A673 (cell line): Measurements from ENCODE around the gene MAGI1. TPM values are rescaled to one million over a fixed set of nuclear protein-coding genes. Genes with fewer than 3 reads are reported as not detected.
A peak's percentile ranks its signal among the peaks of the same experiment; 100 is the strongest.

Source experiments
- BruUV-seq: library from RNA; stranded (reverse); fragments of 400-500 nt; replicated peaks from 2 replicates; lab custom pipeline; 2021; lab: Mats Ljungman, UMichigan
- CTCF ChIA-PET: fragments of 300-600 bp; sonication (Branson Sonifier 250); formaldehyde crosslinking; loops from one replicate; lab custom pipeline; 2022; ENCODE audit warnings: antibody characterized with exemption; lab: Charles Lee
- POLR2A ChIA-PET: fragments of 300-600 bp; sonication (Branson Sonifier 250); formaldehyde crosslinking; loops from one replicate; lab custom pipeline; 2022; ENCODE audit warnings: antibody characterized with exemption; ENCODE audit not compliant: low non-redundant PET; lab: Charles Lee
- DNase-seq: peaks from one replicate; pipeline ENCODE4 v3.0.0-alpha.2; 2015; ENCODE audit warnings: low spot score
- H3K27ac ChIP-seq: fragments of 200-600 bp; sonication (generic); 2 replicates; pipeline ENCODE4 v1.5.1; 2016; ENCODE audit warnings: mixed run types, low read depth, mild to moderate bottlenecking, mixed read lengths, antibody characterized with exemption, low read length; ENCODE audit not compliant: poor library complexity, severe bottlenecking
- H3K27me3 ChIP-seq: fragments of 200-600 bp; sonication (generic); replicated peaks from 2 replicates; pipeline ENCODE4 v1.6.1; 2017; ENCODE audit warnings: mixed run types, low read depth, mild to moderate bottlenecking, mixed read lengths, antibody characterized with exemption, low read length; ENCODE audit not compliant: insufficient read depth, poor library complexity
- H3K36me3 ChIP-seq: fragments of 200-600 bp; sonication (generic); 2 replicates; pipeline ENCODE4 v1.6.1; 2016; ENCODE audit warnings: mixed run types, mild to moderate bottlenecking, mixed read lengths, antibody characterized with exemption, low read length; ENCODE audit not compliant: insufficient read depth, poor library complexity, severe bottlenecking
- H3K4me1 ChIP-seq: fragments of 200-600 bp; sonication (generic); 2 replicates; pipeline ENCODE4 v1.6.1; 2017; ENCODE audit warnings: mixed run types, mild to moderate bottlenecking, mixed read lengths, antibody characterized with exemption, low read length; ENCODE audit not compliant: insufficient read depth, poor library complexity, severe bottlenecking
- H3K4me3 ChIP-seq: fragments of 200-600 bp; sonication (generic); 2 replicates; pipeline ENCODE4 v1.5.1; 2016; ENCODE audit warnings: low read depth, mixed run types, mild to moderate bottlenecking, mixed read lengths, low read length; ENCODE audit not compliant: poor library complexity, severe bottlenecking
- H3K9me3 ChIP-seq: fragments of 200-600 bp; sonication (generic); 2 replicates; pipeline ENCODE4 v1.6.1; 2016; ENCODE audit warnings: mixed run types, low read depth, mild to moderate bottlenecking, mixed read lengths, antibody characterized with exemption, low read length; ENCODE audit not compliant: poor library complexity, severe bottlenecking
- CTCF ChIP-seq: fragments of 300-800, 200-600 bp; sonication (generic); conservative IDR thresholded peaks from 2 replicates; pipeline ENCODE4 v1.5.1; 2017; ENCODE audit warnings: low read depth, mild to moderate bottlenecking, antibody characterized with exemption, low read length, moderate library complexity, mixed read lengths
- EZH2 ChIP-seq: fragments of 200-600 bp; sonication (generic); IDR thresholded peaks from 2 replicates; pipeline ENCODE4 v1.6.1; 2017; ENCODE audit warnings: borderline replicate concordance, low read depth, mild to moderate bottlenecking, mixed read lengths, antibody characterized with exemption, low read length; ENCODE audit not compliant: poor library complexity, severe bottlenecking
- intact Hi-C: fragments of 100-400 bp; cut with micrococcal nuclease; formaldehyde crosslinking; loops from one replicate; pipeline ENCODE4 v1.10.0; 2022; ENCODE audit not compliant: unreplicated experiment
- total RNA-seq: library from RNA; stranded (reverse); gene quantifications from 2 replicates; pipeline ENCODE4 v1.2.3, GENCODE V29; 2021

The MAGI1 gene
- total RNA-seq, 1 experiment from 2014 or later: 30.5 TPM

- BruUV-seq: no TSS peak
These were observed 206.8 kb downstream of the MAGI1 start for GRCh38 chr3:65831733-65832425.

GRCh38 chr3:65830948-65831732 lies 207.6 kb downstream of the MAGI1 start:
- intact Hi-C loops: no loop called here
- no peak for TF ChIP-seq EZH2
- TF ChIP-seq CTCF: no peak
- POLR2A ChIA-PET: no interaction called here
- no peaks in the 10 kb centered on the region for H3K36me3 ChIP-seq
- DNase-seq: no peak
- H3K4me3 ChIP-seq: no peak overlapping the region
- peaks cover 61% of the 10 kb centered on the region for H3K4me1 ChIP-seq
- CTCF ChIA-PET: no interaction called here
- no peak overlapping the region for H3K27ac ChIP-seq
- no peaks in the 10 kb centered on the region for H3K27me3 ChIP-seq
- H3K9me3 ChIP-seq: no peaks in the 10 kb centered on the region
- no TSS peak for BruUV-seq

More at GRCh38 chr3:65831733-65832425, 206.8 kb downstream of the MAGI1 start:
- TF ChIP-seq CTCF (no peak), EZH2 (no peak)
- Histone ChIP-seq H3K27ac (peak overlapping the region; percentile 77), H3K4me3 (no peak overlapping the region), H3K9me3 (no peaks in the 10 kb centered on the region), H3K36me3 (no peaks in the 10 kb centered on the region), H3K4me1 (peaks cover 62% of the 10 kb centered on the region), H3K27me3 (no peaks in the 10 kb centered on the region)
- peak; percentile 39 for DNase-seq
- ChIA-PET POLR2A (no interaction called here), CTCF (no interaction called here)
- intact Hi-C loops: no loop called here

- H3K4me3 ChIP-seq: no peak overlapping the region
- POLR2A ChIA-PET: no interaction called here
- CTCF ChIA-PET: no interaction called here
- intact Hi-C loops: no loop called here
- no peaks in the 10 kb centered on the region for H3K9me3 ChIP-seq
- TF ChIP-seq EZH2: no peak
- no peak for TF ChIP-seq CTCF
- peaks cover 51% of the 10 kb centered on the region for H3K4me1 ChIP-seq
- H3K36me3 ChIP-seq: no peaks in the 10 kb centered on the region
- H3K27ac ChIP-seq: no peak overlapping the region
- H3K27me3 ChIP-seq: no peaks in the 10 kb centered on the region
- no peak for DNase-seq
- no TSS peak for BruUV-seq
These were observed 209.5 kb downstream of the MAGI1 start for GRCh38 chr3:65829228-65829627.
